H9 (cell line): ENCODE measurements around the gene DCC. TPM values are rescaled to one million over a fixed set of nuclear protein-coding genes. Genes with fewer than 3 reads are reported as not detected.

ENCODE experiments used
- DNase-seq: peaks from one replicate; pipeline ENCODE4 v3.0.0-alpha.2; 2017
- H2AFZ ChIP-seq: one replicate; pipeline ENCODE4 v1.6.1; 2013; ENCODE audit warnings: mild to moderate bottlenecking, low read length, control low read depth, moderate library complexity
- H2AK5ac ChIP-seq: 2 replicates; pipeline ENCODE4 v1.6.1; 2013; ENCODE audit warnings: low read length, control low read depth, mixed read lengths; ENCODE audit not compliant: insufficient read length
- H2BK120ac ChIP-seq: one replicate; pipeline ENCODE4 v1.6.1; 2013; ENCODE audit warnings: low read depth, mild to moderate bottlenecking, low read length, control low read depth, inconsistent platforms; ENCODE audit not compliant: poor library complexity, severe bottlenecking
- H2BK12ac ChIP-seq: 2 replicates; pipeline ENCODE4 v1.6.1; 2013; ENCODE audit warnings: low read length, control low read depth, mixed read lengths, low read depth; ENCODE audit not compliant: insufficient read length
- H2BK15ac ChIP-seq: 2 replicates; pipeline ENCODE4 v1.6.1; 2013; ENCODE audit warnings: low read depth, low read length, control low read depth
- H2BK20ac ChIP-seq: one replicate; pipeline ENCODE4 v1.6.1; 2013; ENCODE audit warnings: low read depth, mild to moderate bottlenecking, low read length, control low read depth, inconsistent platforms; ENCODE audit not compliant: poor library complexity, severe bottlenecking
- H2BK5ac ChIP-seq: 2 replicates; pipeline ENCODE4 v1.6.1; 2013; ENCODE audit warnings: low read length, control low read depth, mixed read lengths; ENCODE audit not compliant: insufficient read length
- H3K14ac ChIP-seq: 2 replicates; pipeline ENCODE4 v1.6.1; 2013; ENCODE audit warnings: low read length, control low read depth; ENCODE audit not compliant: insufficient read depth
- H3K18ac ChIP-seq: 2 replicates; pipeline ENCODE4 v1.6.1; 2013; ENCODE audit warnings: low read depth, mild to moderate bottlenecking, mixed read lengths, low read length, control low read depth; ENCODE audit not compliant: insufficient read length
- H3K23ac ChIP-seq: 2 replicates; pipeline ENCODE4 v1.6.1; 2013; ENCODE audit warnings: low read length, control low read depth, mixed read lengths, low read depth; ENCODE audit not compliant: insufficient read length
- H3K23me2 ChIP-seq: 2 replicates; pipeline ENCODE4 v1.6.1; 2013; ENCODE audit warnings: low read depth, mild to moderate bottlenecking, mixed read lengths, low read length, control low read depth; ENCODE audit not compliant: insufficient read length, poor library complexity, severe bottlenecking
- H3K27ac ChIP-seq: 2 replicates; pipeline ENCODE4 v1.5.1; 2013; ENCODE audit warnings: low read length, control low read depth, mixed read lengths, low read depth; ENCODE audit not compliant: insufficient read length
- H3K27me3 ChIP-seq: 2 replicates; pipeline ENCODE4 v1.6.1; 2013; ENCODE audit warnings: low read length, control low read depth, inconsistent platforms; ENCODE audit not compliant: insufficient read depth
- H3K4ac ChIP-seq: 2 replicates; pipeline ENCODE4 v1.6.1; 2013; ENCODE audit warnings: low read depth, mild to moderate bottlenecking, control low read depth, inconsistent platforms, low read length, moderate library complexity
- H3K4me1 ChIP-seq: 2 replicates; pipeline ENCODE4 v1.6.1; 2013; ENCODE audit warnings: low read length, control low read depth, inconsistent platforms; ENCODE audit not compliant: insufficient read depth
- H3K4me2 ChIP-seq: 2 replicates; pipeline ENCODE4 v1.6.1; 2013; ENCODE audit warnings: low read length, control low read depth, mixed read lengths; ENCODE audit not compliant: insufficient read length, insufficient read depth
- H3K56ac ChIP-seq: 2 replicates; pipeline ENCODE4 v1.6.1; 2013; ENCODE audit warnings: low read depth, mild to moderate bottlenecking, mixed read lengths, low read length, control low read depth; ENCODE audit not compliant: insufficient read length
- H3K79me1 ChIP-seq: 2 replicates; pipeline ENCODE4 v1.6.1; 2013; ENCODE audit warnings: low read depth, mild to moderate bottlenecking, moderate library complexity, low read length, control low read depth, inconsistent platforms; ENCODE audit not compliant: insufficient read depth, poor library complexity, severe bottlenecking
- H3K79me2 ChIP-seq: 2 replicates; pipeline ENCODE4 v1.6.1; 2013; ENCODE audit warnings: low read length, control low read depth, inconsistent platforms; ENCODE audit not compliant: insufficient read depth
- H3K9ac ChIP-seq: 2 replicates; pipeline ENCODE4 v1.6.1; 2013; ENCODE audit warnings: low read length, control low read depth, mixed read lengths; ENCODE audit not compliant: insufficient read length; ENCODE audit errors: extremely low read depth
- H3K9me3 ChIP-seq: one replicate; pipeline ENCODE4 v1.6.1; 2013; ENCODE audit warnings: low read depth, low read length, inconsistent platforms; ENCODE audit not compliant: control insufficient read depth
- H3T11ph ChIP-seq: one replicate; pipeline ENCODE4 v1.6.1; 2013; ENCODE audit warnings: mild to moderate bottlenecking, low read length, control low read depth, inconsistent platforms
- H4K20me1 ChIP-seq: one replicate; pipeline ENCODE4 v1.6.1; 2013; ENCODE audit not compliant: control insufficient read depth, insufficient read length, insufficient read depth
- H4K5ac ChIP-seq: 2 replicates; pipeline ENCODE4 v1.6.1; 2013; ENCODE audit warnings: low read depth, mild to moderate bottlenecking, mixed read lengths, low read length, control low read depth; ENCODE audit not compliant: insufficient read length
- H4K8ac ChIP-seq: replicated peaks from 2 replicates; pipeline ENCODE4 v1.6.1; 2013; ENCODE audit warnings: low read length, control low read depth, mixed read lengths, low read depth; ENCODE audit not compliant: insufficient read length
- H4K91ac ChIP-seq: 2 replicates; pipeline ENCODE4 v1.6.1; 2013; ENCODE audit warnings: low read depth, mild to moderate bottlenecking, moderate library complexity, mixed read lengths, low read length, control low read depth; ENCODE audit not compliant: insufficient read length
- H3K27ac Mint-ChIP-seq, 3 experiments: 2 replicates in 2 of 3; 3 replicates in 1 of 3; pipeline ENCODE4 v1.8.0; 2020 to 2021; ENCODE audit warnings: mixed read lengths in 3 of 3, mild to moderate bottlenecking in 1 of 3, moderate library complexity in 1 of 3
- H3K27me3 Mint-ChIP-seq: 2 replicates; pipeline ENCODE4 v1.8.0; 2021; ENCODE audit warnings: low read depth, mild to moderate bottlenecking, moderate library complexity, mixed read lengths
- H3K36me3 Mint-ChIP-seq, 3 experiments: 2 replicates in 2 of 3; 3 replicates in 1 of 3; pipeline ENCODE4 v1.8.0; 2020 to 2021; ENCODE audit warnings: low read depth in 3 of 3, mixed read lengths in 3 of 3; ENCODE audit not compliant: insufficient read depth in 1 of 3
- H3K4me1 Mint-ChIP-seq, 2 experiments: 2 replicates each; pipeline ENCODE4 v1.8.0; 2020; ENCODE audit warnings: mixed read lengths in 2 of 2
- H3K4me3 Mint-ChIP-seq, 2 experiments: 2 replicates in 1 of 2; 3 replicates in 1 of 2; pipeline ENCODE4 v1.8.0; 2020 to 2021; ENCODE audit warnings: mild to moderate bottlenecking in 2 of 2, mixed read lengths in 2 of 2, moderate library complexity in 1 of 2
- H3K9me3 Mint-ChIP-seq, 2 experiments: 2 replicates in 1 of 2; 3 replicates in 1 of 2; pipeline ENCODE4 v1.8.0; 2020; ENCODE audit warnings: mild to moderate bottlenecking in 2 of 2, mixed read lengths in 2 of 2, moderate library complexity in 1 of 2
- CTCF ChIP-seq: fragments of 200-600 bp; sonication (generic); conservative IDR thresholded peaks from 3 replicates; pipeline ENCODE4 v1.8.0; 2021; ENCODE audit warnings: antibody characterized with exemption, mild to moderate bottlenecking
- WGBS: extraction: QIAGEN DNeasy Blood & Tissue Kit; methylation state at CpG from one replicate; pipeline ENCODE4 v1.1.7; 2013; ENCODE audit warnings: missing lambda C conversion rate, low lambda C conversion rate, mixed read lengths; ENCODE audit not compliant: insufficient read length; ENCODE audit errors: extremely low coverage; 5-methylcytosine and 5-hydroxymethylcytosine counted together
- total RNA-seq: library from RNA; stranded (reverse); gene quantifications from 2 replicates; pipeline ENCODE4 v1.2.1, GENCODE V29; 2021

Gene DCC
- total RNA-seq, 1 experiment from 2014 or later = 0.35 TPM

GRCh38 chr18:52519021-52519420 is 179.0 kb downstream of the DCC start:
- H2BK5ac ChIP-seq = no peak overlapping the region
- H3K27me3 ChIP-seq = no peaks in the 10 kb centered on the region
- no peak overlapping the region for H3T11ph ChIP-seq
- no peak overlapping the region for H2BK120ac ChIP-seq
- H4K20me1 ChIP-seq = no peaks in the 10 kb centered on the region
- no peak overlapping the region for H3K14ac ChIP-seq
- WGBS = no CpG with 5 or more reads among the region's 1 CpG
- H3K4ac ChIP-seq = no peak overlapping the region
- no peak overlapping the region for H3K27ac Mint-ChIP-seq
- no peaks in the 10 kb centered on the region for H3K9me3 ChIP-seq
- DNase-seq = no peak
- H3K36me3 Mint-ChIP-seq = no peaks in the 10 kb centered on the region
- H3K23me2 ChIP-seq = no peaks in the 10 kb centered on the region
- no peaks in the 10 kb centered on the region for H3K79me1 ChIP-seq
- no peaks in the 10 kb centered on the region for H3K79me2 ChIP-seq
- no peaks in the 10 kb centered on the region for H3K9me3 Mint-ChIP-seq
- H2AK5ac ChIP-seq = no peak overlapping the region
- H4K5ac ChIP-seq = no peak overlapping the region
- no peak overlapping the region for H3K18ac ChIP-seq
- H3K4me1 ChIP-seq = no peaks in the 10 kb centered on the region
- no peak overlapping the region for H3K9ac ChIP-seq
- H3K56ac ChIP-seq = no peak overlapping the region
- H3K27ac ChIP-seq = no peak overlapping the region
- H3K23ac ChIP-seq = no peak overlapping the region
- no peak overlapping the region for H2BK20ac ChIP-seq
- no peak overlapping the region for H4K8ac ChIP-seq
- no peak overlapping the region for H3K4me2 ChIP-seq
- H3K4me3 Mint-ChIP-seq = no peak overlapping the region
- H2AFZ ChIP-seq = no peak overlapping the region
- H3K27me3 Mint-ChIP-seq = peaks cover 1% of the 10 kb centered on the region; the same call in 1 of the 2 replicates
- H2BK12ac ChIP-seq = no peak overlapping the region
- TF ChIP-seq CTCF = no peak
- H3K4me1 Mint-ChIP-seq = no peaks in the 10 kb centered on the region
- no peak overlapping the region for H4K91ac ChIP-seq
- H2BK15ac ChIP-seq = no peak overlapping the region
